Mucosa of gallbladder (tissue), 1 donor: ENCODE results near the gene RPL34. TPM values are rescaled to one million over a fixed set of nuclear protein-coding genes. Genes with fewer than 3 reads are reported as not detected.

Experiments
- DNase-seq: peaks from one replicate; pipeline ENCODE4 v3.0.0-alpha.2; 2020; ENCODE audit warnings: low spot score
- total RNA-seq: library from RNA; stranded (reverse); gene quantifications from one replicate; pipeline ENCODE4 v1.2.1, GENCODE V29; 2021
- donor health status: DM: no; HTN: no; CAD: no.

Gene RPL34
- total RNA-seq, 1 donor from 2014 or later, result 836 TPM

DNA sequence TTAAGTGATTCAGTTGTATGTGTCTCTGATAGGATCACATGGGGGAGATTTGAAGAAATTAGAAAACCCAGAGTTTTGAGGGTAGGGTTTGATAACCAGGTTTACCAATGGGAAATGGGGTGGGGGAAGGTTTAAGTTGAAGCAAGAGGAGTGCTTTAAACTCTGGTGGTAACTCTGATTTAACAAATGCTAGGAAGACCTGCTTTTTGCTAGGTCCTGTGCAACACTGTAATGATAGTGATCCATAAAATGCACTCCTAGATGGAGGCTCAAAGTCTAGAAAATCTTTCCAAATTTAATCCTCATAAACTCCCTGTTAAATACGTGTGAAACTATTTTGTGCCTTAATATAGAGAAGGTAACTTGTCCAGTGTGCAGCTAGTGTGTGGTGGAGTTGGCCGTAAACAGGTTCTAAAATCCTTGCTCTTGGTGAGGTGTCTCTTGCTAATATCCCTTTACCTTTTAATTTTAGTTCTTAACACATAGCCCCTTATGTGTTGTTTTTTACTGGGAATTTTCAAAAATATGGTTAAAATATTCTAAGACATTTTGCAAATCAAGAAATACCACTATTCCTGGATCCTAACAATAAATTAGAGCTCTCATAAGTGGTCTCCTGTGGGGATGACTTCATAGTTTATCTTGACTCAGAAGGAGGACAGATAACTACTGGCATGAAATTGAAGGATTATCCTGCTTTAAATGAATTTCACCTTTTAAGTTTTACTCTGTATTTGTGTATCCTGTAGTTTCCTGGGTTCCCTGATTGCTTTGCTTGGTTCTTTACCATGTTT lies 4.1 kb downstream of the RPL34 start:
- DNase-seq, result no peak

DNA sequence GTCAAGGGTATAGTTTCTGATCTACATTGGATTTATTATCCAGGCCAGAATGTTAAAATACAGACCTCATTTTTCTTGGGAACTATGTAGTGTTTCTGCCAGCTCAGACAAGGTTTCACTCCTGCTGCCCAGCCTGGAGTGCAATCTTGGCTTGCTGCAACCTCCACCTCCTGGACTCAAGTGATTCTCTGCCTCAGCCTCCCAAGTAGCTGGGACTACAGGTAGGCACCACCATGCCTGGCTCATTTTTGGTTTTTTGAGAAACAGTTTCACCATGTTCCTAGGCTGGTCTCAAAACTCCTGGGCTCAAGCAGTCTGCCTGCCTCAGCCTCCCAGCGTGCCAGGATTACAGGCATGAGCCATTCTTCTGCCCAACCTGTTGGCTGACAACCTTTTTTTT lies 5.7 kb downstream of the RPL34 start:
- DNase-seq, result no peak

GRCh38 chr4:108628411-108628810 lies 8.0 kb downstream of the RPL34 start:
- DNase-seq, result no peak

DNA sequence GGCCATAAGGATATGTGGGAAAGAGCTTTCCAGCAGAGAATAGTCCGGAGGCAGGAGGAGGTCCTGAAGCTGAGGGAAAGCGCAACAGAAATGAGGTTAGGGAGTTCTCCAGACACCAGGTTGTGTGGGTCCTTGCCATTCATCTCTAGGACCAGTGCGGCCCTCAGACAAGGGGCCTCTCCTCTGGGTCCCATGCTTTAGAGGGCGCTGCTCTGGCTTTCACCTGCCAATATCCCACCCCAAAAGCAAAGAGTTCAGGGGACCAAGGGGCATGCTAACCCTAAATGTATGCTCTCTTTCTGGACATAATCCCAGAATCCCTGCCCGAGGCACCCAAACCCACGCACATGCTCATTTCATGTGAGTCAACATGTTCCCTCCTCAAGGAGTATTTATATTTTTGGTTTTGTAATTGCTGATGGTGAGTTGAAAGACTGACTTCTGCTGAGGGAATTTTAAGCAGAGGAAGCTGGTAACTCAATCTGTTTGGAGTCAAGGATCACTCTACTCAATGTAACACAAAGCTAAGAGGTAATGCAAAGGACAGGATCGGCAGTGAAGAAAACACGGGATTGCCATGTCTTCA lies 14.8 kb downstream of the RPL34 start:
- no peak for DNase-seq

GRCh38 chr4:108636246-108636645 lies 15.9 kb downstream of the RPL34 start:
- DNase-seq, result no peak

DNA sequence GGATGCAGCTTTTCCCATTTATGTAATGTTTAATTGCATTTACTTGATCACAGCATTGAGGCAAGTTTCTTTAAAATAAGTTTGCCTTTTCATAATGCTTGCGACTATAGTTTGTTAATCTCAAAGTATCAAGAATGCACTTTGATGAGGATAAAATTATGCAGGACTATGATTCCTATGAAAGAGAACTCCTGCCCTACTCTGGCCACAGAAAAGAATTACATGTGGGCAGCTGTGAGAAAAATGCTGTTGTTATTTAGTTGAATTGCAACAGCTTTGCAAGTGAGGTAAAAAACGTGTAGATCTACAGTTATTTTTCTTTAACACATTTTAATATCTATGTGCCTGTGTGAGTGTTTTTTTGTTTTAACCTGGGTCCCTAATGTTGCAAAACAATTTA lies 17.5 kb downstream of the RPL34 start:
- DNase-seq, result no peak

DNA sequence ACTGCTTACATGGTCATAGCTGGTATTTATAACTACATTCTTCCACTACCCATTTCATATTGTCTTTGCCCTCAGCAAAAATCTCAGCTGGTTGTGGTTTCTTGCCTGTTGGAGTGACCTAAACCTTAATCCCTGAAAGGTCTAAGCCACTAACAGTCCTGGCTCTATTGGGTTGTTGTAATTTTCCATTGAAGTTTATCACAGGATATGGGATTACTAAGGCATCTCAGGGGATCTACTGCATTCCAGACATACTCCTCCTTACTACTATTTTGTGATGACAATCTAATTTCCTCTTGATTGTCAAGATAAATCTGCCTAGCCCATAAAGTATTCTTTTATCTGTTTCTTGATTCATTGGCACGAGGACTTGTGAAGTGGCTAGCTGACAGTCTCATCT lies 23.9 kb downstream of the RPL34 start:
- DNase-seq, result no peak

- DNase-seq, result no peak
Observed at GRCh38 chr4:108646706-108647105, 26.3 kb downstream of the RPL34 start.

GRCh38 chr4:108649863-108650211 lies 29.5 kb downstream of the RPL34 start:
- DNase-seq, result no peak

DNA sequence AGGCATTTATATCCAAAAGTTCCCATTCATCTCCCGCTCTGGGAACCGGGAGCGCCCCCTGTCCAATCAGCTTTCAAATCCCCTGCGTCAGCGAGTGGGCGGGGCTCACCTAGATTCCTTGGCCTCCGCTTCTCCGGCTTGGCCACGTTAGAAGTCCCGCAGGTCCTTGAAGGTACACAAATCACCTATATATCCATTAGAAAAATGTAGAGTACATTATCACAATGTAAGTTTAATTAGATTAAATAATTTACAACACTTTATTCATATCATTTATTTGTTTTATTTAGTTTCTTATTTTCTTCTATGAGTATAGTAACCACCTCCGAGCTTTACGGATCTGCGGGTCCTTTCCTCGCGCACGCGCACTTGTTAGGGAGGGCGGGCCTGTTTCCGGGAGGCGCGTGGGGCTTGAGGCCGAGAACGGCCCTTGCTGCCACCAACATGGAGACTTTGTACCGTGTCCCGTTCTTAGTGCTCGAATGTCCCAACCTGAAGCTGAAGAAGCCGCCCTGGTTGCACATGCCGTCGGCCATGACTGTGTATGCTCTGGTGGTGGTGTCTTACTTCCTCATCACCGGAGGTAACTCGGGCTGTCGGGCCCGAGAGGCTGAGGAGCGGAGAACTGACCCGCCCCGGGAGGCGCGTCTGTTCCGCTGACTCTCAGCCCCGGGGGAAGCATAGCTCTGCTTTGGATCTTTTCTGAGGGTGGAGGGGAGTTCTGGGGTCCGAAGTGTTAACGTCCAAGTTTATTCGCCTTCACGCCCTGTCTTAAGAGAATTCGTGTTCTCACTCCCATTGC lies 30.0 kb downstream of the RPL34 start, which contains the start of gene OSTC:
Gene OSTC (plus strand): TSS at position 388 of the 802 bp plus-strand sequence. CDS start 57 bp downstream, at position 445.
- peak; percentile 95 for DNase-seq

- DNase-seq, result no peak
Observed at GRCh38 chr4:108651014-108651791, 30.8 kb downstream of the RPL34 start.

DNA sequence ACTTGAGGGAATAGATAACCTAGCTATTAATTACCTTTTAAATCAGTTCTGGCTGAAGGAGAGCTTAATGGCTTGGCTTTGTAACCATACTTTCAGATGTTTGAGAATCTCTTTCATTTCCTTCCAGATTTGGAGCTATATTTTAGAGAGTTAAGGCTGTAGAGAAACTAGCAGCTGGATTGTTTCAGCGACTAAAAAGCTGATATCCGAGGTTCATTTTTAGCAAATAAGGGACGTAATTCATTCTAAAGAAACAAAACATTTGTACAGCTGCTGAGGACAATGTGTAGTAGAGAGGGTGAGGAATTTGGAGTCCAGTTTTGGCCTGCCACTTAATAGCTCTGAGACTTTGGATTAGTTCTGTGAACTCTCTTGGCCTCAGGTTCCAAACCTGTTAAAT lies 42.3 kb downstream of the RPL34 start:
- DNase-seq, result no peak

DNA sequence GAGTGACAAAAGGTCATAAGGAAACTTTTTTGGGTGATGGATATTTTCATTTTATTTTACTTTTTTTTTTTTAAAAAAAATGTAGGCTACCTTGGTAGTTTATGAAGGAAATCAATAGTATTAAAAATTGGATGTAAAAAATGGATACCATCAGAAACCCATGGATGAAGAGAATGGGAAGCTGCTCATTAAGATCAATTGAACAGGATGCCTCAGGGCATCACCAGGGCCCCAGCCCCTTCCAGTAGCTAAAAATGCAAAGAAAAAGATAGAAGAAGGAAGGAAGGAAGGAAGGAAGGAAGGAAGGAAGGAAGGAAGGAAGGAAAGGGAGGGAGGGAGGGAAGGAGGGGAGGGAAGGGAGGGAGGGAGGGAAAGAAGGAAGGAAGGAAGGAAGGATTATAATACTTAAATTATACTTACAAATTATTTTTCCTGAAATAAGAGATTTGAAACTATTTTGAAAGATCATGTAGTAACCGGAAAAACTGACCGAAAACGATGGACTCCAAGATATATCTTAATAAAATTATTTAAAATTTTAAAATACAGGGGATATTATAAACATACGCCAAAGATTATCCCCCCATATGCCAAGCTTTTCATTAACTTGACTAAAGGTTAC lies 54.1 kb downstream of the RPL34 start:
- no peak for DNase-seq

Other genes with a start within 250 kb of the RPL34 start
- 73.7 TPM for gene OSTC, start 30.0 kb downstream of the RPL34 start, total RNA-seq
- gene ETNPPL, start 142.5 kb downstream of the RPL34 start, total RNA-seq, result 0.40 TPM